Osteoblast (primary cell): ENCODE results near the gene COL2A1. TPM values are rescaled to one million over a fixed set of nuclear protein-coding genes. Genes with fewer than 3 reads are reported as not detected.

Experiments used
- DNase-seq: peaks from one replicate; pipeline ENCODE4 v3.0.0; 2011; ENCODE audit warnings: low spot score, mixed read lengths; ENCODE audit not compliant: insufficient read length; ENCODE audit errors: missing footprints
- H2AFZ ChIP-seq: 2 replicates; pipeline ENCODE4 v1.6.0; 2011; ENCODE audit warnings: mild to moderate bottlenecking, low read length
- H3K27ac ChIP-seq: 2 replicates; pipeline ENCODE4 v1.5.1; 2011; ENCODE audit warnings: mild to moderate bottlenecking, low read depth, low read length, moderate library complexity
- H3K27me3 ChIP-seq: 2 replicates; pipeline ENCODE4 v1.6.0; 2012; ENCODE audit warnings: mild to moderate bottlenecking, control low read depth, inconsistent platforms, low read length, moderate library complexity; ENCODE audit not compliant: insufficient read depth
- H3K36me3 ChIP-seq: 2 replicates; pipeline ENCODE4 v1.5.1; 2011; ENCODE audit warnings: mild to moderate bottlenecking, low read length, control low read depth, moderate library complexity; ENCODE audit not compliant: insufficient read depth
- H3K4me1 ChIP-seq: 2 replicates; pipeline ENCODE4 v1.5.1; 2011; ENCODE audit warnings: mild to moderate bottlenecking, low read length, control low read depth, moderate library complexity; ENCODE audit not compliant: insufficient read depth
- H3K4me2 ChIP-seq: 2 replicates; pipeline ENCODE4 v1.6.0; 2011; ENCODE audit warnings: mild to moderate bottlenecking, low read length; ENCODE audit not compliant: insufficient read depth
- H3K4me3 ChIP-seq: fragments of 200-600 bp; sonication (generic); 3 replicates; pipeline ENCODE4 v1.5.1; 2012; ENCODE audit warnings: mild to moderate bottlenecking, low read length, inconsistent platforms; ENCODE audit not compliant: insufficient read depth
- H3K79me2 ChIP-seq: 2 replicates; pipeline ENCODE4 v1.6.0; 2012; ENCODE audit warnings: mild to moderate bottlenecking, low read length, control low read depth, inconsistent platforms; ENCODE audit not compliant: insufficient read depth
- H3K9me3 ChIP-seq: 2 replicates; pipeline ENCODE4 v1.5.1; 2011; ENCODE audit warnings: low read depth, low read length, control low read depth
- H4K20me1 ChIP-seq: 2 replicates; pipeline ENCODE4 v1.6.0; 2012; ENCODE audit warnings: mild to moderate bottlenecking, low read length, control low read depth; ENCODE audit not compliant: insufficient read depth
- total RNA-seq: library from RNA; depleted of rRNA; stranded (reverse); fragments of >200 nt; gene quantifications from 2 replicates; pipeline ENCODE4 v1.2.3, GENCODE V29; 2012
- TF ChIP-seq, protein P1 (sequence below): IDR thresholded peaks from 2 replicates; pipeline ENCODE4 v1.5.1; 2011; ENCODE audit warnings: mild to moderate bottlenecking, low read depth, low read length, moderate library complexity; ENCODE audit errors: extremely low read depth

COL2A1 gene
- total RNA-seq, 1 donor, result under 0.01 TPM

DNA sequence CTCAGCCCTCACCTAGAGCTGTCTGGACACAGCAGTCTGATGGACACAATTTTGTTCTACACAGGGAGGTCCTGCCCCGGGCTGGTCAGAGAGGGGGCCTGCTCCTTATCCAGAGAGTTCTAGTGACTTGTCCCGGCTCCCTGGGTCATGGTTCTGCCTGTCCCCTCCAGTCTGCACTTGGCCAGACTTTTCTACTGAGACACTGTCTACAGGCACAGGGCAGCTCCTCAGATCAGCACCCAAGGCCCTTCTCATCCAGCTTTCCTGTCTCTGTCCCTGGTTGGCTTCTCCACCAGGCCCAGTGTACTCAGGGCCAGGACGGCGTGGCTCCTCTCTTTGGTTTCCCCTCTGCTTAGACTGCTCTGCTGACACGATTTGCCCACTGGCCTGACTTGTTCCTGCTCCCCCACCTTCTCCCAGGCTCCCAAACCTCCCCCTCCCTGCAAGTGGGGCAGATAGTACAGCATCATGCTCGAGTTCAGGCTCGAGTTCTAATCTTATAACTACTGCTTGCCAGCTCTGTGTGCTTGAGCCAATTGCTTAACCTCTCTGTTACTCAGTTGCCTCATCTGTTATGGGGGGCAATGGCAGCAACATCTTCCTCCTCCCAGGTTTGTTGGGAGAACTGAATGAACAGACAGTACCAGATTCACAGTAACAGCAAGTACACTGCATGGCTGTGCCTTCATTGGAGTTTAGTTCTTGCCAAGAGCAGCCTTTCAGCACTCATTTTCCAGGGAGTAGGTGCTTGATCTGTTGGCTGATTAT is 22.0 kb upstream of the COL2A1 start:
- peak; percentile 68 for DNase-seq
- no peaks in the 10 kb centered on the region for H4K20me1 ChIP-seq
- H3K27ac ChIP-seq, result no peak overlapping the region
- H3K79me2 ChIP-seq, result no peaks in the 10 kb centered on the region
- H3K4me2 ChIP-seq, result no peak overlapping the region
- H3K4me1 ChIP-seq, result no peaks in the 10 kb centered on the region
- no peaks in the 10 kb centered on the region for H3K9me3 ChIP-seq
- no peak overlapping the region for H2AFZ ChIP-seq
- H3K4me3 ChIP-seq, result no peak overlapping the region
- TF ChIP-seq, protein P1, sequence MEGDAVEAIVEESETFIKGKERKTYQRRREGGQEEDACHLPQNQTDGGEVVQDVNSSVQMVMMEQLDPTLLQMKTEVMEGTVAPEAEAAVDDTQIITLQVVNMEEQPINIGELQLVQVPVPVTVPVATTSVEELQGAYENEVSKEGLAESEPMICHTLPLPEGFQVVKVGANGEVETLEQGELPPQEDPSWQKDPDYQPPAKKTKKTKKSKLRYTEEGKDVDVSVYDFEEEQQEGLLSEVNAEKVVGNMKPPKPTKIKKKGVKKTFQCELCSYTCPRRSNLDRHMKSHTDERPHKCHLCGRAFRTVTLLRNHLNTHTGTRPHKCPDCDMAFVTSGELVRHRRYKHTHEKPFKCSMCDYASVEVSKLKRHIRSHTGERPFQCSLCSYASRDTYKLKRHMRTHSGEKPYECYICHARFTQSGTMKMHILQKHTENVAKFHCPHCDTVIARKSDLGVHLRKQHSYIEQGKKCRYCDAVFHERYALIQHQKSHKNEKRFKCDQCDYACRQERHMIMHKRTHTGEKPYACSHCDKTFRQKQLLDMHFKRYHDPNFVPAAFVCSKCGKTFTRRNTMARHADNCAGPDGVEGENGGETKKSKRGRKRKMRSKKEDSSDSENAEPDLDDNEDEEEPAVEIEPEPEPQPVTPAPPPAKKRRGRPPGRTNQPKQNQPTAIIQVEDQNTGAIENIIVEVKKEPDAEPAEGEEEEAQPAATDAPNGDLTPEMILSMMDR, result no peak
- H3K36me3 ChIP-seq, result no peaks in the 10 kb centered on the region
- H3K27me3 ChIP-seq, result peaks cover 43% of the 10 kb centered on the region

DNA sequence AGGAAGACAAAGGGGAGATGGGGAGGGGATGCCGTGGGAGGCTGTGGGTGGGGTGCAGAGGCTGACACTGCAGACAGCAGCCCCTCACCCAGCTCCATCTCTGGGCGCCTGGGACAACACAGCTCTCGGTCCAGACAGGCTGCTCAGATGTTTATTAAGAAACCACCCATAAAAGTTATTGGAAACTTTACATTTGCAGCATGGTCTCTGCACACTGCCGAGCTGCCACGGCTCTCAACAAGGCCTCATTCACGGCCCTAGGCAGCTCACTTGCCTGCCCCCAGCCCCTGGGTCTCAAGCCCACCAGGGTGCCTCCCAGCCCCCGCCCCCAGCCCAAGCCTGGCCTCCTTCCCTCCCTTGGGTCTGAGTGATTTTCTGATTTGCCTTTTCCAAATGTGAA is 21.0 kb upstream of the COL2A1 start:
- H3K4me3 ChIP-seq, result no peak overlapping the region
- TF ChIP-seq, protein P1, result no peak
- H3K36me3 ChIP-seq, result no peaks in the 10 kb centered on the region
- no peak for DNase-seq
- H2AFZ ChIP-seq, result no peak overlapping the region
- no peaks in the 10 kb centered on the region for H4K20me1 ChIP-seq
- H3K79me2 ChIP-seq, result no peaks in the 10 kb centered on the region
- no peak overlapping the region for H3K27ac ChIP-seq
- no peak overlapping the region for H3K4me2 ChIP-seq
- H3K4me1 ChIP-seq, result no peaks in the 10 kb centered on the region
- H3K27me3 ChIP-seq, result peaks cover 47% of the 10 kb centered on the region
- no peaks in the 10 kb centered on the region for H3K9me3 ChIP-seq

DNA sequence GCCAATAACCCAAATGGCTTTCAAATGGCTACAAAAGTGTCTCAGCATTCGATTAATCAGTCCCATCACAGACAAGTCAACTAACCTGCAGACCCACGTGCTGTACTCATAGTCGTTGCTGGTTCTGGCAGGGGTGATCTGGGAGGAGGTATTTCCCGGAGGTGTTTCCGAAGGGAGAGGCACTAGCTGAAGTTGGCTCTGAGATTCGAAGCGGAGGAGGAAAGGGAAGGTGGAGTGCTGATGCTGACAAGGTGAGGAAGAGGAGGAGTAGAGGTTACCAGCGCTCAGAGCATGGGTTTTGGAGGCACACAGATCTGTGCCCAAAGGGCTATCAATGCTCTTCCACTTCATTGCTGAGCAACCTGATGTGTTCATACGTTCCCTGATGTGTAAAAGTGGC is 20.5 kb upstream of the COL2A1 start:
- no peaks in the 10 kb centered on the region for H4K20me1 ChIP-seq
- H3K4me3 ChIP-seq, result no peak overlapping the region
- no peak overlapping the region for H3K4me2 ChIP-seq
- H3K27me3 ChIP-seq, result peaks cover 50% of the 10 kb centered on the region
- H2AFZ ChIP-seq, result no peak overlapping the region
- H3K79me2 ChIP-seq, result no peaks in the 10 kb centered on the region
- H3K36me3 ChIP-seq, result no peaks in the 10 kb centered on the region
- TF ChIP-seq, protein P1, result no peak
- no peaks in the 10 kb centered on the region for H3K4me1 ChIP-seq
- H3K9me3 ChIP-seq, result no peaks in the 10 kb centered on the region
- no peak for DNase-seq
- no peak overlapping the region for H3K27ac ChIP-seq

DNA sequence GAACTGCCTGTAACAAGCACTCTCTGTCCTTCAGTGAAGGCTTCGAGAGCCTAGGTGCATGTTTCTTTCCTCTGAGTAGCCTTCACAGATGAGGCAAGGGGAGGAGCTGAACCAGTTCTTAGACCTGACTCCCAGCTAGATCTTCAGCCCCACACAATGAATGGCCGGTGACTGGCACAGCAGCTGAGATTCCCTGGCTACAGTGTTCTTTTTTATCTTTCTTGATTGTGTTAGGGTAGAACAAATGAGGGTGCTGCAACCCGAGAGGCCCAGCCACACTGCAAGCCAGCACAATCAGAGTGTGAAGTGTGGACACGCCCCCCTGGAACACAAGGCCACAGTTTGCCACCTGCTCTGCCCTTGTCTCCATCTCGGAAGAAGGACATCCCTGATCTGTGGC is 19.1 kb upstream of the COL2A1 start:
- H3K9me3 ChIP-seq, result no peaks in the 10 kb centered on the region
- DNase-seq, result no peak
- H3K36me3 ChIP-seq, result no peaks in the 10 kb centered on the region
- no peaks in the 10 kb centered on the region for H3K4me1 ChIP-seq
- TF ChIP-seq, protein P1, result no peak
- peaks cover 60% of the 10 kb centered on the region for H3K27me3 ChIP-seq
- no peak overlapping the region for H3K27ac ChIP-seq
- no peaks in the 10 kb centered on the region for H3K79me2 ChIP-seq
- no peak overlapping the region for H2AFZ ChIP-seq
- H4K20me1 ChIP-seq, result no peaks in the 10 kb centered on the region
- H3K4me3 ChIP-seq, result no peak overlapping the region
- H3K4me2 ChIP-seq, result no peak overlapping the region
